Panc1 (cell line): ENCODE measurements around the gene CRYBG1. TPM values are rescaled to one million over a fixed set of nuclear protein-coding genes. Genes with fewer than 3 reads are reported as not detected.

ENCODE experiments used
- ATAC-seq: fragments of 200-7000 bp; cut with Tn5 transposase; 2 replicates; pipeline ENCODE4 v1.9.1; 2020; ENCODE audit warnings: mild to moderate bottlenecking, moderate library complexity
- BruUV-seq: library from RNA; stranded (reverse); fragments of 400-500 nt; replicated peaks from 2 replicates; lab custom pipeline; 2021; lab: Mats Ljungman, UMichigan
- CTCF ChIA-PET: fragments of 300-600 bp; sonication (Branson Sonifier 250); formaldehyde crosslinking; loops from one replicate; lab custom pipeline; 2022; ENCODE audit warnings: antibody characterized with exemption; lab: Charles Lee
- POLR2A ChIA-PET: fragments of 300-600 bp; sonication (Branson Sonifier 250); formaldehyde crosslinking; loops from one replicate; lab custom pipeline; 2022; ENCODE audit warnings: antibody characterized with exemption; lab: Charles Lee
- DNase-seq: peaks from one replicate; pipeline ENCODE4 v3.0.0-alpha.2; 2010; ENCODE audit warnings: low read depth, low spot score
- H3K27ac ChIP-seq: 2 replicates; pipeline ENCODE4 v1.5.1; 2011; ENCODE audit warnings: mild to moderate bottlenecking, low read length, inconsistent platforms
- H3K27me3 ChIP-seq: fragments of 200-500 bp; sonication (Bioruptor generic); 2 replicates; pipeline ENCODE4 v1.6.0; 2014; ENCODE audit warnings: low read length, inconsistent platforms; ENCODE audit not compliant: control insufficient read depth, insufficient read depth
- H3K36me3 ChIP-seq: fragments of 200-500 bp; sonication (Bioruptor generic); 2 replicates; pipeline ENCODE4 v1.5.1; 2014; ENCODE audit warnings: inconsistent platforms, mild to moderate bottlenecking, low read length, moderate library complexity; ENCODE audit not compliant: control insufficient read depth, insufficient read depth
- H3K4me1 ChIP-seq: 2 replicates; pipeline ENCODE4 v1.5.1; 2011; ENCODE audit warnings: inconsistent platforms, mild to moderate bottlenecking, low read length, moderate library complexity; ENCODE audit not compliant: control insufficient read depth, insufficient read depth
- H3K4me3 ChIP-seq, 2 experiments: 2 replicates each; pipeline ENCODE4 v1.5.1; 2011 to 2012; ENCODE audit warnings: low read depth in 2 of 2, low read length in 2 of 2, mild to moderate bottlenecking in 2 of 2, inconsistent platforms in 1 of 2, moderate library complexity in 1 of 2
- H3K9me3 ChIP-seq: fragments of 200-500 bp; sonication (Bioruptor generic); 2 replicates; pipeline ENCODE4 v1.5.1; 2014; ENCODE audit warnings: low read depth, mild to moderate bottlenecking, inconsistent platforms, low read length, moderate library complexity; ENCODE audit not compliant: control insufficient read depth, insufficient read depth
- CTCF ChIP-seq: fragments of 450-650 bp; IDR thresholded peaks from 2 replicates; pipeline ENCODE4 v1.5.1; 2017; ENCODE audit warnings: mild to moderate bottlenecking
- POLR2AphosphoS5 ChIP-seq: IDR thresholded peaks from 2 replicates; pipeline ENCODE4 v1.6.1; 2012; ENCODE audit warnings: mild to moderate bottlenecking, low read depth, low read length, moderate library complexity
- SIN3A ChIP-seq: IDR thresholded peaks from 2 replicates; pipeline ENCODE4 v1.6.1; 2012; ENCODE audit warnings: low read depth, mild to moderate bottlenecking, low read length, moderate library complexity, borderline replicate concordance; ENCODE audit not compliant: insufficient read depth
- TCF7L2 ChIP-seq: IDR thresholded peaks from 2 replicates; pipeline ENCODE4 v1.6.1; 2011; ENCODE audit warnings: mild to moderate bottlenecking, low read depth, low read length, inconsistent platforms
- in situ Hi-C: cut with HindIII; loops from 2 replicates; pipeline ENCODE4 v1.10.0; 2016; ENCODE audit warnings: low sequenced_read_pairs, low pct_unique_long_range_greater_than_20kb
- intact Hi-C: fragments of 100-400 bp; cut with micrococcal nuclease; formaldehyde crosslinking; loops from one replicate; pipeline ENCODE4 v1.10.0; 2022; ENCODE audit not compliant: unreplicated experiment
- total RNA-seq: library from RNA; stranded (reverse); gene quantifications from one replicate; pipeline ENCODE4 v1.2.1, GENCODE V29; 2021; ENCODE audit not compliant: unreplicated experiment
- TF ChIP-seq, protein P1 (sequence below), 2 experiments: IDR thresholded peaks; 2 replicates each; pipeline ENCODE4 v1.6.1; 2011 to 2012; ENCODE audit warnings: low read depth in 2 of 2, control low read depth in 1 of 2, low read length in 1 of 2, mild to moderate bottlenecking in 1 of 2, moderate library complexity in 1 of 2; ENCODE audit not compliant: insufficient read depth in 1 of 2

Gene CRYBG1
- total RNA-seq, 1 experiment from 2014 or later = 32.3 TPM

DNA sequence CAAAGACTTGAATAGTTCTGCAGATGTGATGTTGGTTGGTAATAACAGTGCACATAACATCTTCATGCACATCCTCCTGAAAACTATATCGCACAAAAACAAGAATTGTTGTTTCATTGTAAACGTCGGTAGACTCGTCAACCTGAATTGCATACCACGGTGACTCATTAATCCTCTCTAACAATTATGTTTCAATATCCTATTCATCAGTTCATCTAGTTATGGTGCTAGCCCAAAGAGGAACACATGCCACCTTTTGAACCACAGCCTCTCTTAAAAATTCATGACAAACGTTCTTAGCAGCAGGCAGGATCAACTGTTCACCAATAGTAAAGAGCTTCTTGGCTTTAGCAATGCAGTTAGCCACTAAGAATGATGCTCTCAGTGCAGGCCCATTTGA is 25.0 kb downstream of the CRYBG1 start:
- no peaks in the 10 kb centered on the region for H3K4me1 ChIP-seq
- no TSS peak for BruUV-seq
- ChIA-PET POLR2A (no interaction called here), CTCF (no interaction called here)
- H3K27me3 ChIP-seq = peaks cover 58% of the 10 kb centered on the region
- no peaks in the 10 kb centered on the region for H3K9me3 ChIP-seq
- ATAC-seq (no peak), DNase-seq (no peak)
- in situ Hi-C loops (no loop called here), intact Hi-C loops (no loop called here)
- H3K27ac ChIP-seq = no peak overlapping the region
- TF ChIP-seq, protein P1, sequence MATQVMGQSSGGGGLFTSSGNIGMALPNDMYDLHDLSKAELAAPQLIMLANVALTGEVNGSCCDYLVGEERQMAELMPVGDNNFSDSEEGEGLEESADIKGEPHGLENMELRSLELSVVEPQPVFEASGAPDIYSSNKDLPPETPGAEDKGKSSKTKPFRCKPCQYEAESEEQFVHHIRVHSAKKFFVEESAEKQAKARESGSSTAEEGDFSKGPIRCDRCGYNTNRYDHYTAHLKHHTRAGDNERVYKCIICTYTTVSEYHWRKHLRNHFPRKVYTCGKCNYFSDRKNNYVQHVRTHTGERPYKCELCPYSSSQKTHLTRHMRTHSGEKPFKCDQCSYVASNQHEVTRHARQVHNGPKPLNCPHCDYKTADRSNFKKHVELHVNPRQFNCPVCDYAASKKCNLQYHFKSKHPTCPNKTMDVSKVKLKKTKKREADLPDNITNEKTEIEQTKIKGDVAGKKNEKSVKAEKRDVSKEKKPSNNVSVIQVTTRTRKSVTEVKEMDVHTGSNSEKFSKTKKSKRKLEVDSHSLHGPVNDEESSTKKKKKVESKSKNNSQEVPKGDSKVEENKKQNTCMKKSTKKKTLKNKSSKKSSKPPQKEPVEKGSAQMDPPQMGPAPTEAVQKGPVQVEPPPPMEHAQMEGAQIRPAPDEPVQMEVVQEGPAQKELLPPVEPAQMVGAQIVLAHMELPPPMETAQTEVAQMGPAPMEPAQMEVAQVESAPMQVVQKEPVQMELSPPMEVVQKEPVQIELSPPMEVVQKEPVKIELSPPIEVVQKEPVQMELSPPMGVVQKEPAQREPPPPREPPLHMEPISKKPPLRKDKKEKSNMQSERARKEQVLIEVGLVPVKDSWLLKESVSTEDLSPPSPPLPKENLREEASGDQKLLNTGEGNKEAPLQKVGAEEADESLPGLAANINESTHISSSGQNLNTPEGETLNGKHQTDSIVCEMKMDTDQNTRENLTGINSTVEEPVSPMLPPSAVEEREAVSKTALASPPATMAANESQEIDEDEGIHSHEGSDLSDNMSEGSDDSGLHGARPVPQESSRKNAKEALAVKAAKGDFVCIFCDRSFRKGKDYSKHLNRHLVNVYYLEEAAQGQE (IDR thresholded peaks at IDR 0.05; ENCODE audit: insufficient read depth in 1 of 2, low read depth in 2 of 2, low read length in 1 of 2) = no peak
- no peak for TF ChIP-seq POLR2AphosphoS5
- TF ChIP-seq TCF7L2 = no peak
- no peak for TF ChIP-seq SIN3A
- no peak for TF ChIP-seq CTCF
- no peak overlapping the region for H3K4me3 ChIP-seq
- no peaks in the 10 kb centered on the region for H3K36me3 ChIP-seq

DNA sequence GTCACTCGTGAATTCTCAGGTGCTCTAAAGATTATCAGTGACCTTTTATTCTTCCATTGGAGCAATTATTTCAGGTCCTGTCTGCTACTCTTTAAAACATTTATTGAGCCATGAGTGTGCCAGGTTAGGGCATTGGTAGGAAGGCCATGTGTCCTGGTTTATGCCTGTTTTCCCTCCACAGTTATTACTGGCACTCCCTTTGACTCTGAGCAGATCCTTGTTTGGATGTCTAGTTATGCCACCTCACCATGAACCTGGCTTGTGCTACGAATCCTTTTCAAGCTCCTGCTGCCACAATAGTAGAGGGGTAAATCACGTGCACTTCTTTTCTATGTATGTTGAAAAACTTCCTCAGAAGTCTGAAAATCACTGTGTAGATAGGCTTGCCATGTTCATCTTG is 27.4 kb downstream of the CRYBG1 start:
- POLR2A ChIA-PET = no interaction called here
- intact Hi-C loops = no loop called here
- Histone ChIP-seq H3K36me3 (no peaks in the 10 kb centered on the region), H3K27me3 (peaks cover 42% of the 10 kb centered on the region), H3K9me3 (no peaks in the 10 kb centered on the region), H3K27ac (no peak overlapping the region), H3K4me3 (no peak overlapping the region), H3K4me1 (no peaks in the 10 kb centered on the region)
- DNase-seq = no peak
- in situ Hi-C loops = no loop called here
- CTCF ChIA-PET = no interaction called here
- no peak for ATAC-seq
- BruUV-seq = no TSS peak
- TF ChIP-seq, protein P1 (IDR thresholded peaks at IDR 0.05; ENCODE audit: insufficient read depth in 1 of 2, low read depth in 2 of 2, low read length in 1 of 2) = no peak
- no peak for TF ChIP-seq CTCF
- TF ChIP-seq TCF7L2 = no peak
- no peak for TF ChIP-seq POLR2AphosphoS5
- no peak for TF ChIP-seq SIN3A
